ENCODE results near the gene TFPT. TPM values are rescaled to one million over a fixed set of nuclear protein-coding genes. Genes with fewer than 3 reads are reported as not detected.

Gene TFPT
- total RNA-seq, 1 donor from 2014 or later: 24.5 TPM

GRCh38 chr19:54109651-54110050 is 5.8 kb downstream of the TFPT start:
- Mint-ChIP-seq H3K27me3 (ENCODE audit: low read depth) (no peaks in the 10 kb centered on the region), H3K27ac (ENCODE audit: unreplicated experiment) (no peak overlapping the region), H3K9me3 (no peaks in the 10 kb centered on the region), H3K4me3 (peak overlapping the region; percentile 12), H3K36me3 (ENCODE audit: low read depth) (peaks cover 5% of the 10 kb centered on the region), H3K4me1 (peaks cover 16% of the 10 kb centered on the region)
- TF ChIP-seq, protein P1, sequence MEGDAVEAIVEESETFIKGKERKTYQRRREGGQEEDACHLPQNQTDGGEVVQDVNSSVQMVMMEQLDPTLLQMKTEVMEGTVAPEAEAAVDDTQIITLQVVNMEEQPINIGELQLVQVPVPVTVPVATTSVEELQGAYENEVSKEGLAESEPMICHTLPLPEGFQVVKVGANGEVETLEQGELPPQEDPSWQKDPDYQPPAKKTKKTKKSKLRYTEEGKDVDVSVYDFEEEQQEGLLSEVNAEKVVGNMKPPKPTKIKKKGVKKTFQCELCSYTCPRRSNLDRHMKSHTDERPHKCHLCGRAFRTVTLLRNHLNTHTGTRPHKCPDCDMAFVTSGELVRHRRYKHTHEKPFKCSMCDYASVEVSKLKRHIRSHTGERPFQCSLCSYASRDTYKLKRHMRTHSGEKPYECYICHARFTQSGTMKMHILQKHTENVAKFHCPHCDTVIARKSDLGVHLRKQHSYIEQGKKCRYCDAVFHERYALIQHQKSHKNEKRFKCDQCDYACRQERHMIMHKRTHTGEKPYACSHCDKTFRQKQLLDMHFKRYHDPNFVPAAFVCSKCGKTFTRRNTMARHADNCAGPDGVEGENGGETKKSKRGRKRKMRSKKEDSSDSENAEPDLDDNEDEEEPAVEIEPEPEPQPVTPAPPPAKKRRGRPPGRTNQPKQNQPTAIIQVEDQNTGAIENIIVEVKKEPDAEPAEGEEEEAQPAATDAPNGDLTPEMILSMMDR (conservative IDR thresholded peaks at IDR 0.05): no peak
- DNase-seq (ENCODE audit: low read depth, low spot score): no peak

DNA sequence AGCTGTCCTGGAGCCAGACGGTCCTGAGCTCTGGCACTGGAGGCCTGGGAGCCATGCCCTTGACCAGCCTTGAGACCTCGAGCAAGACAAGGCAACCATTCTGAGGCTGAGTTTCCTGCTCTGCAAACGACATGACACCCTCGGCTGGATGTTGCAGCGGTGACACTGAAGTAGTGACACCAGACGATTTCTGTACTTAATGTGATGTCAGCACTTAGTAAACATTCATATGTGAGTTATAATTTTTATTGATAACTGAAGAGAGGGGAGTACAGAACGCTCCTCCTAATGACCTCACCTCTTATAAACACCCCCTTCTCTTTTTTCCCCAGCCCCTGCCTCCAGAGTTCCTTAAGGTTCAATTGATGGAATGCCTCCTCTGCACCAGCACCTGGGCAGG is 7.0 kb downstream of the TFPT start:
- DNase-seq (ENCODE audit: low read depth, low spot score): no peak
- Mint-ChIP-seq H3K4me3 (peak overlapping the region; percentile 47), H3K9me3 (no peaks in the 10 kb centered on the region), H3K4me1 (peaks cover 8% of the 10 kb centered on the region), H3K36me3 (ENCODE audit: low read depth) (peaks cover 5% of the 10 kb centered on the region), H3K27ac (ENCODE audit: unreplicated experiment) (no peak overlapping the region), H3K27me3 (ENCODE audit: low read depth) (no peaks in the 10 kb centered on the region)
- TF ChIP-seq, protein P1 (conservative IDR thresholded peaks at IDR 0.05): no peak

DNA sequence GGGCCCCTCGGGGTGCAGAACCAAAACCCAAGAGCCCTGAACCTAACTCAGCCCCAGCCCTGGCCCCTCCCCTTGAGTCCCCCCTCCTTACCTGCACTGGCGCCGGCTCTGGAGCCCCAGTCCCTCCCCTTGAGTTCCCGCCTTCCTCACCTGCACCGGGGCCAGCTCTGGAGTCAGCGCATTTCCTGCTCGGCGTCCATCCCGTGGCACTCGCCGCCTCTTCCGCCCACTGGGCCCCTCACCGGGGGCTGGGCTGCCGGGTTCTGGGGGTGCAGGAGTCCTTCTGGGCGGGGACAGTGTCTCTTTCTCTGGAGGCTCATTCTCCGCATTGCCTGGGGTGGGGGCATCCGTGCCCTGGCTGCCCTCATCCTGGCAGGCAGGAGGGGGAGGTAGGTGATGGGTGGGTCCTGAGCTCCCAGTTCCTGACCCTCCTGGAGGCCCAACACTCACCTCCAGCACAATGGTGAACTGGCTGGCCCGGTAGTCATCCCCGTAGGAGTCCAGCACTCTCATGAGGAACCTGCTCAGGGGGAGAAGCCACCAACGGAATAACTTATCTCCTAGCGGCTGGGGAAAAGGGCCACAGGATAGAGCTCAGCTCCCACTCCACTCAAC is 7.5 kb downstream of the TFPT start:
- Mint-ChIP-seq H3K4me1 (peaks cover 9% of the 10 kb centered on the region), H3K4me3 (peak overlapping the region; percentile 40), H3K27ac (ENCODE audit: unreplicated experiment) (no peak overlapping the region), H3K9me3 (no peaks in the 10 kb centered on the region), H3K27me3 (ENCODE audit: low read depth) (no peaks in the 10 kb centered on the region), H3K36me3 (ENCODE audit: low read depth) (peaks cover 5% of the 10 kb centered on the region)
- no peak for DNase-seq (ENCODE audit: low read depth, low spot score)
- TF ChIP-seq, protein P1 (conservative IDR thresholded peaks at IDR 0.05): no peak

- TF ChIP-seq, protein P1 (conservative IDR thresholded peaks at IDR 0.05): no peak
- Mint-ChIP-seq H3K27ac (ENCODE audit: unreplicated experiment) (no peak overlapping the region), H3K4me1 (peaks cover 13% of the 10 kb centered on the region), H3K36me3 (ENCODE audit: low read depth) (peaks cover 5% of the 10 kb centered on the region), H3K9me3 (no peaks in the 10 kb centered on the region), H3K27me3 (ENCODE audit: low read depth) (peaks cover 3% of the 10 kb centered on the region), H3K4me3 (peak overlapping the region; percentile 94)
- no peak for DNase-seq (ENCODE audit: low read depth, low spot score)
Measured at GRCh38 chr19:54106716-54107115, 8.7 kb downstream of the TFPT start.

GRCh38 chr19:54105796-54106195 is 9.7 kb downstream of the TFPT start:
- peak overlapping the region; percentile 94 for H3K4me3 Mint-ChIP-seq
- peaks cover 4% of the 10 kb centered on the region for H3K36me3 Mint-ChIP-seq (ENCODE audit: low read depth)
- peaks cover 3% of the 10 kb centered on the region for H3K27me3 Mint-ChIP-seq (ENCODE audit: low read depth)
- no peak for DNase-seq (ENCODE audit: low read depth, low spot score)
- TF ChIP-seq, protein P1 (conservative IDR thresholded peaks at IDR 0.05): no peak
- peaks cover 13% of the 10 kb centered on the region for H3K4me1 Mint-ChIP-seq
- H3K9me3 Mint-ChIP-seq: no peaks in the 10 kb centered on the region
- H3K27ac Mint-ChIP-seq (ENCODE audit: unreplicated experiment): no peak overlapping the region
